Measurements from ENCODE around the gene PMF1. TPM values are rescaled to one million over a fixed set of nuclear protein-coding genes. Genes with fewer than 3 reads are reported as not detected.

PMF1 gene
- total RNA-seq, 4 donors from 2014 or later: 40.8 to 64.9 (median 53.5) TPM

DNA sequence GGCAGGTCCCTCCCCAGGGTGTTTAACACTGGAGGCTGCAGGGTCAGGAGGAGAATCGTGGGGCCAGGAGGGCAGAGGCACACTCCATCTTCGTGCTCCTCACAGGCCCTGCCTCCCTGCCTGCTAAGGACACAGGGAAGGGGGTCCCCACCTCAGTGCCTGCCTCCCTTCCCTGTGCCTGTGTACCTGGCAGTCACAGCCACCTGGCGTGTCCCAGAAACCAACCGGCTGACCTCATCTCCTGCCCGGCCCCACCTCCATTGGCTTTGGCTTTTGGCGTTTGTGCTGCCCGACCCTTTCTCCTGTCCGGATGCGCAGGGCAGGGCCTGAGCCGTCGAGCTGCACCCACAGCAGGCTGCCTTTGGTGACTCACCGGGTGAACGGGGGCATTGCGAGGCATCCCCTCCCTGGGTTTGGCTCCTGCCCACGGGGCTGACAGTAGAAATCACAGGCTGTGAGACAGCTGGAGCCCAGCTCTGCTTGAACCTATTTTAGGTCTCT, 28.6 kb downstream of the PMF1 start:
- peaks cover 10 to 63% (median 13%) of the 10 kb centered on the region in 3 donors for H3K36me3 ChIP-seq
- WGBS, 2 donors: 34 to 50% methylated on average over 2 to 7 of the region's 15 CpGs
- no peak for DNase-seq

DNA sequence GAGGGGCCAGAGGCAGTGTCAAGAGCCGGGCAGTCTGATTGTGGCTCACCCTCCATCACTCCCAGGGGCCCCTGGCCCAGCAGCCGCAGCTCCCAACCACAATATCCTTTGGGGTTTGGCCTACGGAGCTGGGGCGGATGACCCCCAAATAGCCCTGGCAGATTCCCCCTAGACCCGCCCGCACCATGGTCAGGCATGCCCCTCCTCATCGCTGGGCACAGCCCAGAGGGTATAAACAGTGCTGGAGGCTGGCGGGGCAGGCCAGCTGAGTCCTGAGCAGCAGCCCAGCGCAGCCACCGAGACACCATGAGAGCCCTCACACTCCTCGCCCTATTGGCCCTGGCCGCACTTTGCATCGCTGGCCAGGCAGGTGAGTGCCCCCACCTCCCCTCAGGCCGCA, 29.1 kb downstream of the PMF1 start, which contains the start of gene BGLAP:
Gene BGLAP (plus strand): TSS at position 259 of the 400 bp plus-strand sequence. CDS start 48 bp downstream, at position 307.
- no peak for DNase-seq
- TF ChIP-seq CTCF (IDR thresholded peaks at IDR 0.05): no peak
- TF ChIP-seq POLR2A (IDR thresholded peaks at IDR 0.05): no peak
- Histone ChIP-seq H3K36me3 (peaks cover 7 to 57% (median 8%) of the 10 kb centered on the region in 3 donors), H3K27ac (no peak within 1 kb of the TSS), H3K4me1 (peaks cover 7 to 31% (median 17%) of the 10 kb centered on the region in 3 donors), H3K4me3 (no peak within 1 kb of the TSS), H3K27me3 (peaks cover 0 to 21% (median 0%) of the 10 kb centered on the region in 4 donors), H3K9me3 (no peaks in the 10 kb centered on the region)
- 86 to 100% methylated on average over 1 to 7 of the region's 14 CpGs for WGBS, 2 donors
- intact Hi-C loops (cut with DNase I): no loop called here

More for the DNA sequence above, 28.6 kb downstream of the PMF1 start:
- TF ChIP-seq POLR2A (IDR thresholded peaks at IDR 0.05) (no peak), CTCF (IDR thresholded peaks at IDR 0.05) (no peak)
- no peaks in the 10 kb centered on the region for H3K9me3 ChIP-seq
- H3K27me3 ChIP-seq: peaks cover 0 to 19% (median 0%) of the 10 kb centered on the region in 4 donors
- no peak overlapping the region for H3K4me3 ChIP-seq
- intact Hi-C loops (cut with DNase I): no loop called here
- H3K27ac ChIP-seq: no peak overlapping the region
- peaks cover 7 to 26% (median 12%) of the 10 kb centered on the region in 3 donors for H3K4me1 ChIP-seq

GRCh38 chr1:156242738-156243137, 29.9 kb downstream of the PMF1 start:
- no peak overlapping the region for H3K4me3 ChIP-seq
- intact Hi-C loops (cut with DNase I): no loop called here
- H3K36me3 ChIP-seq: peaks cover 2 to 49% (median 8%) of the 10 kb centered on the region in 3 donors
- H3K27ac ChIP-seq: no peak overlapping the region
- H3K27me3 ChIP-seq: peaks cover 0 to 21% (median 0%) of the 10 kb centered on the region in 4 donors
- DNase-seq: no peak
- 58 to 71% methylated on average over 2 to 3 of the region's 10 CpGs for WGBS, 2 donors
- H3K4me1 ChIP-seq: peaks cover 15 to 40% (median 25%) of the 10 kb centered on the region in 3 donors
- TF ChIP-seq POLR2A (IDR thresholded peaks at IDR 0.05) (no peak), CTCF (IDR thresholded peaks at IDR 0.05) (no peak)
- H3K9me3 ChIP-seq: no peaks in the 10 kb centered on the region

DNA sequence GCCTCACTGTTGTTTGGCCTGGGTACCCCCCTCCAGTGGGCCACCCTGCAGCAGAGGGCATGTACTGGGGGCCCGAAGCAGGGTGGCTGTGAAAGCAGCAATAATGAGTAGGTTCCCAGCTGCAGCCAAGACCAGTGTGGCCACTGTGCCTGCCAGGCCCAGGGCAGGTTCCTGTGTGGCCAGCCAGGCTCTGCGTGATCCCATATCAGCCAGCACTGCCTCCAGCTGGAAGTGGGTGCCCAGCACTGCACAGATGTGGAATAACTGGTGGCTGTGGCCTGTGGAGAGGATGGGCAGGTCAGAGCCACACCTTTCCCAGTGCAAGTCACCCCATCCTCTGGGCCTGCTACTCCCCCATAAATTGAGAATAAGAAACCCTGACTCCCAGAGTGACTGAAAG, 31.3 kb downstream of the PMF1 start:
- intact Hi-C loops (cut with DNase I): no loop called here
- H3K9me3 ChIP-seq: no peaks in the 10 kb centered on the region
- H3K4me1 ChIP-seq: peaks cover 20 to 47% (median 30%) of the 10 kb centered on the region in 3 donors
- DNase-seq: no peak
- TF ChIP-seq CTCF (IDR thresholded peaks at IDR 0.05) (no peak), POLR2A (IDR thresholded peaks at IDR 0.05) (no peak)
- H3K27ac ChIP-seq: no peak overlapping the region
- no peak overlapping the region for H3K4me3 ChIP-seq
- H3K27me3 ChIP-seq: peaks cover 0 to 21% (median 0%) of the 10 kb centered on the region in 4 donors
- peaks cover 0 to 39% (median 1%) of the 10 kb centered on the region in 3 donors for H3K36me3 ChIP-seq
- no CpG with 5 or more reads among the region's 2 CpGs for WGBS, 2 donors

GRCh38 chr1:156244712-156245111, 31.9 kb downstream of the PMF1 start:
- no peaks in the 10 kb centered on the region for H3K9me3 ChIP-seq
- peaks cover 20 to 47% (median 30%) of the 10 kb centered on the region in 3 donors for H3K4me1 ChIP-seq
- peaks cover under 1 to 39% (median 4%) of the 10 kb centered on the region in 3 donors for H3K36me3 ChIP-seq
- H3K4me3 ChIP-seq: no peak overlapping the region
- TF ChIP-seq POLR2A (IDR thresholded peaks at IDR 0.05) (no peak), CTCF (IDR thresholded peaks at IDR 0.05) (no peak)
- 77 to 100% methylated on average over 1 to 8 of the region's 17 CpGs for WGBS, 2 donors
- no peak overlapping the region for H3K27ac ChIP-seq
- intact Hi-C loops (cut with DNase I): no loop called here
- peaks cover 0 to 21% (median 0%) of the 10 kb centered on the region in 4 donors for H3K27me3 ChIP-seq
- DNase-seq: no peak

Data from esophagus squamous epithelium (tissue), 5 donors.